WTC11 (cell line): ENCODE measurements around the gene PXN. TPM values are rescaled to one million over a fixed set of nuclear protein-coding genes. Genes with fewer than 3 reads are reported as not detected.

ENCODE experiments used
- ATAC-seq: fragments of 200-7000 bp; cut with Tn5 transposase; 2 replicates; pipeline ENCODE4 v1.10.0; 2021; ENCODE audit warnings: mild to moderate bottlenecking, moderate library complexity
- CTCF ChIA-PET: fragments of 300-600 bp; sonication (Branson Sonifier 250); formaldehyde crosslinking; loops from one replicate; lab custom pipeline; 2021; ENCODE audit warnings: antibody characterized with exemption; lab: Charles Lee
- POLR2A ChIA-PET: fragments of 350-600 bp; sonication (Branson Sonifier 250); formaldehyde crosslinking; loops from one replicate; lab custom pipeline; 2021; ENCODE audit warnings: antibody characterized with exemption; lab: Charles Lee
- DNase-seq: peaks from one replicate; pipeline ENCODE4 v3.0.0; 2021; ENCODE audit warnings: low spot score
- H3K27ac Mint-ChIP-seq: 2 replicates; pipeline ENCODE4 v1.8.0; 2021; ENCODE audit warnings: mixed read lengths
- H3K27me3 Mint-ChIP-seq: 2 replicates; pipeline ENCODE4 v1.8.0; 2021; ENCODE audit warnings: low read depth, mild to moderate bottlenecking, moderate library complexity, mixed read lengths
- H3K36me3 Mint-ChIP-seq: 2 replicates; pipeline ENCODE4 v1.8.0; 2021; ENCODE audit warnings: mixed read lengths
- H3K4me1 Mint-ChIP-seq: 2 replicates; pipeline ENCODE4 v1.8.0; 2022; ENCODE audit warnings: mixed read lengths
- H3K4me3 Mint-ChIP-seq: 2 replicates; pipeline ENCODE4 v1.8.0; 2021; ENCODE audit warnings: mild to moderate bottlenecking, moderate library complexity, mixed read lengths
- H3K9me3 Mint-ChIP-seq: 2 replicates; pipeline ENCODE4 v1.8.0; 2021; ENCODE audit warnings: mixed read lengths
- ATF1 ChIP-seq: sonication (generic); formaldehyde crosslinking; IDR thresholded peaks from 2 replicates; pipeline ENCODE4 v1.8.1; 2023; ENCODE audit warnings: mild to moderate bottlenecking, moderate library complexity, missing genetic modification reagents
- ATF3 ChIP-seq: sonication (generic); formaldehyde crosslinking; conservative IDR thresholded peaks from 2 replicates; pipeline ENCODE4 v1.8.1; 2022; ENCODE audit warnings: mild to moderate bottlenecking, missing genetic modification reagents
- CREB1 ChIP-seq: sonication (generic); formaldehyde crosslinking; IDR thresholded peaks from 2 replicates; pipeline ENCODE4 v1.8.0; 2023; ENCODE audit warnings: mild to moderate bottlenecking, missing genetic modification reagents
- ESRRA ChIP-seq: sonication (generic); formaldehyde crosslinking; IDR thresholded peaks from 2 replicates; pipeline ENCODE4 v1.8.1; 2022; ENCODE audit warnings: mild to moderate bottlenecking, missing genetic modification reagents, borderline replicate concordance
- GABPB1 ChIP-seq: sonication (generic); formaldehyde crosslinking; IDR thresholded peaks from 2 replicates; pipeline ENCODE4 v1.8.1; 2023; ENCODE audit warnings: mild to moderate bottlenecking, missing genetic modification reagents
- HMGA2 ChIP-seq: fragments of 250-450 bp; sonication (Bioruptor Pico); IDR thresholded peaks from 2 replicates; pipeline ENCODE4 v1.4.0; 2021; ENCODE audit warnings: mild to moderate bottlenecking, moderate library complexity
- IRF2 ChIP-seq: sonication (generic); formaldehyde crosslinking; IDR thresholded peaks from 2 replicates; pipeline ENCODE4 v1.8.0; 2022; ENCODE audit warnings: low read depth, missing genetic modification reagents, borderline replicate concordance
- MLX ChIP-seq: sonication (generic); formaldehyde crosslinking; IDR thresholded peaks from 2 replicates; pipeline ENCODE4 v1.8.1; 2023; ENCODE audit warnings: mild to moderate bottlenecking, missing genetic modification reagents, moderate library complexity
- NFATC4 ChIP-seq: fragments of 250-450 bp; sonication (Bioruptor Pico); IDR thresholded peaks from 2 replicates; pipeline ENCODE4 v1.9.0; 2021; ENCODE audit warnings: mild to moderate bottlenecking
- SMAD4 ChIP-seq: sonication (generic); formaldehyde crosslinking; IDR thresholded peaks from 2 replicates; pipeline ENCODE4 v1.8.0; 2022; ENCODE audit warnings: mild to moderate bottlenecking, missing genetic modification reagents
- TP53 ChIP-seq: sonication (generic); formaldehyde crosslinking; IDR thresholded peaks from 2 replicates; pipeline ENCODE4 v1.8.1; 2023; ENCODE audit warnings: mild to moderate bottlenecking, missing genetic modification reagents
- ZBTB21 ChIP-seq: sonication (generic); formaldehyde crosslinking; IDR thresholded peaks from 2 replicates; pipeline ENCODE4 v1.8.1; 2023; ENCODE audit warnings: mild to moderate bottlenecking, missing genetic modification reagents, borderline replicate concordance
- ZBTB43 ChIP-seq: sonication (generic); formaldehyde crosslinking; IDR thresholded peaks from 2 replicates; pipeline ENCODE4 v1.8.1; 2023; ENCODE audit warnings: mild to moderate bottlenecking, missing genetic modification reagents
- ZNF281 ChIP-seq: sonication (generic); formaldehyde crosslinking; IDR thresholded peaks from 2 replicates; pipeline ENCODE4 v1.8.0; 2023; ENCODE audit warnings: mild to moderate bottlenecking, missing genetic modification reagents
- ZNF671 ChIP-seq: fragments of 250-450 bp; sonication (Bioruptor Pico); IDR thresholded peaks from 2 replicates; pipeline ENCODE4 v1.8.0; 2021; ENCODE audit warnings: mild to moderate bottlenecking
- total RNA-seq: library from RNA; stranded (reverse); gene quantifications from 3 replicates; pipeline ENCODE4 v1.2.3, GENCODE V29; 2021
- TF ChIP-seq, protein P1 (sequence below): sonication (generic); formaldehyde crosslinking; IDR thresholded peaks from 2 replicates; pipeline ENCODE4 v1.8.1; 2022; ENCODE audit warnings: low read depth, mild to moderate bottlenecking, moderate library complexity, missing genetic modification reagents, borderline replicate concordance
- TF ChIP-seq, protein P2 (sequence below): sonication (generic); formaldehyde crosslinking; IDR thresholded peaks from 2 replicates; pipeline ENCODE4 v1.8.1; 2023; ENCODE audit warnings: mild to moderate bottlenecking, missing genetic modification reagents, moderate library complexity

Gene PXN
- total RNA-seq, 1 experiment from 2014 or later, result 132 TPM

GRCh38 chr12:120241561-120242274 lies 23.8 kb downstream of the PXN start:
- Mint-ChIP-seq H3K9me3 (no peaks in the 10 kb centered on the region), H3K27ac (peak overlapping the region; percentile 71), H3K36me3 (no peaks in the 10 kb centered on the region), H3K4me3 (no peak overlapping the region), H3K4me1 (peaks cover 54% of the 10 kb centered on the region), H3K27me3 (no peaks in the 10 kb centered on the region)
- DNase-seq, result no peak
- no peak for ATAC-seq
- TF ChIP-seq SMAD4 (no peak), ZBTB21 (CRISPR knock-in tag) (no peak), ESRRA (CRISPR knock-in tag) (no peak), CREB1 (CRISPR knock-in tag) (no peak), MLX (CRISPR knock-in tag) (no peak), GABPB1 (CRISPR knock-in tag) (no peak), NFATC4 (no peak), TP53 (CRISPR knock-in tag) (no peak)
- ChIA-PET POLR2A (interaction anchor here (1.1 kb wide), 1 partner anchor 24 kb away, joined by 3 read pairs; the partner anchor contains the start of gene PXN), CTCF (interaction anchor here (5.0 to 16.6 kb wide), 2 partner anchors 11 to 20 kb away, joined by 56 to 450 read pairs; partner anchors contain the start of gene PXN)

DNA sequence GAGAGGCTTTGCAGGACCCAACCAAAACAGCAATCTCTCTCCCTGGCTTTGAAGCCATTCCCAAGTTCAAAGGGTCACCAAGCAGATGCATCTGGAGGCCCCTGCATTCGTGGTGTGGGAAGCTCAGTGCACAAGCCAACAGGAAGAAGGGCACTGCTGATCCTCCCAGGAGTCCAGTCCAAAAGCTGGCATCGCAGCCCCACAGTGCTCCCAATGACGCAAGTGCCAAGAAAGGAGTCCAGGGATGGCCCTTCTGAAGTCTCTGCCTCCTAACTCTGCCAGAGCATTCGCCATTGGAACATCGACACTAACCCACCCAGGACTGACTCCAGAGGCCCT lies 25.1 kb downstream of the PXN start:
- CTCF ChIA-PET, result interaction anchor here (1.1 to 16.6 kb wide), 3 partner anchors 9 to 21 kb away, joined by 3 to 450 read pairs (median 44); partner anchors contain the start of gene PXN
- POLR2A ChIA-PET, result interaction anchor here (0.5 to 1.3 kb wide), 2 partner anchors 11 to 15 kb away, joined by 5 to 6 read pairs; no protein-coding TSS in a partner anchor
- ATAC-seq, result no peak
- Mint-ChIP-seq H3K27me3 (no peaks in the 10 kb centered on the region), H3K27ac (peak overlapping the region; percentile 49), H3K36me3 (no peaks in the 10 kb centered on the region), H3K4me1 (peaks cover 62% of the 10 kb centered on the region), H3K4me3 (no peak overlapping the region), H3K9me3 (no peaks in the 10 kb centered on the region)
- TF ChIP-seq, protein P1, sequence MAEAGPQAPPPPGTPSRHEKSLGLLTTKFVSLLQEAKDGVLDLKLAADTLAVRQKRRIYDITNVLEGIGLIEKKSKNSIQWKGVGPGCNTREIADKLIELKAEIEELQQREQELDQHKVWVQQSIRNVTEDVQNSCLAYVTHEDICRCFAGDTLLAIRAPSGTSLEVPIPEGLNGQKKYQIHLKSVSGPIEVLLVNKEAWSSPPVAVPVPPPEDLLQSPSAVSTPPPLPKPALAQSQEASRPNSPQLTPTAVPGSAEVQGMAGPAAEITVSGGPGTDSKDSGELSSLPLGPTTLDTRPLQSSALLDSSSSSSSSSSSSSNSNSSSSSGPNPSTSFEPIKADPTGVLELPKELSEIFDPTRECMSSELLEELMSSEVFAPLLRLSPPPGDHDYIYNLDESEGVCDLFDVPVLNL, result no peak
- no peak for TF ChIP-seq ZNF671
- no peak for TF ChIP-seq ZBTB43 (CRISPR knock-in tag)
- no peak for TF ChIP-seq IRF2 (CRISPR knock-in tag)
- no peak for TF ChIP-seq ZNF281 (CRISPR knock-in tag)
- no peak for DNase-seq

- Mint-ChIP-seq H3K4me3 (no peak overlapping the region), H3K27ac (no peak overlapping the region), H3K27me3 (no peaks in the 10 kb centered on the region), H3K36me3 (no peaks in the 10 kb centered on the region), H3K4me1 (peaks cover 63% of the 10 kb centered on the region), H3K9me3 (no peaks in the 10 kb centered on the region)
- ChIA-PET POLR2A (interaction anchor here (0.5 to 1.6 kb wide), 3 partner anchors 11 to 18 kb away, joined by 5 to 6 read pairs (median 5); no protein-coding TSS in a partner anchor), CTCF (interaction anchor here (1.1 to 16.6 kb wide), 4 partner anchors 10 to 39 kb away, joined by 3 to 450 read pairs (median 28); partner anchors contain the start of genes PXN and RPLP0)
- DNase-seq (no peak), ATAC-seq (no peak)
- TF ChIP-seq, protein P2, sequence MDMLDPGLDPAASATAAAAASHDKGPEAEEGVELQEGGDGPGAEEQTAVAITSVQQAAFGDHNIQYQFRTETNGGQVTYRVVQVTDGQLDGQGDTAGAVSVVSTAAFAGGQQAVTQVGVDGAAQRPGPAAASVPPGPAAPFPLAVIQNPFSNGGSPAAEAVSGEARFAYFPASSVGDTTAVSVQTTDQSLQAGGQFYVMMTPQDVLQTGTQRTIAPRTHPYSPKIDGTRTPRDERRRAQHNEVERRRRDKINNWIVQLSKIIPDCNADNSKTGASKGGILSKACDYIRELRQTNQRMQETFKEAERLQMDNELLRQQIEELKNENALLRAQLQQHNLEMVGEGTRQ, result no peak
- TF ChIP-seq ATF3 (CRISPR knock-in tag) (no peak), HMGA2 (CRISPR knock-in tag) (no peak; the same call in 1 of the 2 replicates), MLX (CRISPR knock-in tag) (no peak), ATF1 (CRISPR knock-in tag) (no peak)
These were observed 25.6 kb downstream of the PXN start for GRCh38 chr12:120239776-120240494.
